DMS53 treated with DMSO at 0.1 percent for 48 hours (cell line): Measurements from ENCODE around the gene SLIT3.

Experiments used
- DNase-seq: peaks from one replicate; lab custom pipeline; 2025; ENCODE audit not compliant: unreplicated experiment; lab: John Stamatoyannopoulos, UW

The SLIT3 gene

DNA sequence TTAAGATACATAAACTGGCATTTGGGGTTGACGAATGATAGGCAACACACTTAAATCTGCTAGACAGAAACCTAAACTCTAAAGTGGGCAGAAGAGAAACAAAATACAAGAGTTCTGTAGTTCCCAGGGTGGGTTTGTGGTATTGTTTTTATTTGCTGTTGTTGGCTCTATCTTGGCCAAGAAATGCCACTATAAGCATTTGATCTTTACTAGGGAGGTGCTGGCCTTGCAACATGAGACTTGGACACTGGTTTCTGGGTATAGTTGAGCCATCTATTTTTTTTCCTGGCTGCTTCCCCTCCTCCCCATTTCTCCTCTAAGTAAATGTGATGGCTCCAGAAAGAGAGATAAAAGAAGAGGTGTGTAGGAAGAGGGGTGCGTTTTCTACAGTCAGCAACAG lies 251.2 kb downstream of the SLIT3 start:
- DNase-seq, result no peak

DNA sequence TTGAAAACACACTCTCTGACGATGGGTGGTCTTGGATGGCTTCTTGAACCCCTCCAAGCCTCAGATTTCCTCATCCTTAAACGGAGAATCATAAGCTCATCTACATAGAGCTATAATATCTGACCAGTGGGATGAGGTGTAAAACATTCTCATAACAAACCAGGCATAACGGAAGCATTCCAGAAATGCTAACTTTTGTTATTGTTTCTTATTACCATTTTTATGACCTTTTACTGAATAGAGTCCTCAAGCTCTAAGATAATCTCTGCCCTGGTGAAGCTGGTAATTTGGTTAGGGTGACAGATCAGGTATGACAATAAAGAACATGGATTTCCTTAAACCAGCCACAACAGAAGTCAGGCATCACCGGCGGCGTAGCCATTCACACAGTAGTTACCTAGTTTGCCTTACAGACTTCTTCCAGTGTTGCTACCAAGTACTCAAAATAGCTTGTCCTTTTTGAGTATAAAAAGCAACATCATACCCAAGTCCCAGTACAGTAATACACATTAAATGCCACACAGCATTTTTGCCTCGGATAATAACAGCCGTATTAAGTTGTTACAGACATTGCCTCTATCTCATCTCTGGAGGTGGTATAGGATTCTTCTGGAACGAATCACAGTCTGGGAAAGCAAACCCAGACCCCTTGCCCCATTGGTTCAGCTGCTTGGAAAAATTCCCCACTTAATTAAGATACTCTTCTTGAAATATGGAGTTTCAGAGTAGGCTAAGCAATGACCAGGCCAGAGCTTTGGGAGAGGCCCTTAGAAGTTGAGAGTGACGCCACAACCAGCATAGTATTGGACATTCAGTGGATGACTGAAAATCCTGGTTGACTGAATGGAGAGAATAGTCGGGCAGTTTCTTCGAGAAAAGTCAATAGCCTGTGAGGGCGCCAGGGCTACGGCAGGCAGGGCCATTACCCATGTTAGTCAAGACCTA lies 252.5 kb downstream of the SLIT3 start:
- DNase-seq, result no peak

DNA sequence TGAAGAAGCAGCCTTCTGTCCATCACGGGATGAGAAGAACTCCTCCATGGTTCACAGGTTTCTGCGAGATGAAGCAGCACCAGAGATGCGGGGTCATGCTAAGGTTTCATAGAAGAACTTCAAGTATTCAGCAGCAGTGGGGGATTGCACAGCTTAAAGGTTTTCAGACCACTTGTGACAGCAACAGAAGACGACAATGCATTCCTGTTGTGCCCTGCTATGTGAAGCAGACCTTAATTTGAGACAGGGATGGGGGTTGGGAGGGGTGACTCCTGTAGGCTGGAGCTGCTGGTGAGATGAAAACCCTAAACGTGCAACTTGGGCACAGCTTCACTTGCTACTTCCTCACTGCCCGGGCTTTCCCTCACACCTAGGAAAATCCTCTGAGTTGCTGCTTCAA lies 256.0 kb downstream of the SLIT3 start:
- DNase-seq, result no peak

DNA sequence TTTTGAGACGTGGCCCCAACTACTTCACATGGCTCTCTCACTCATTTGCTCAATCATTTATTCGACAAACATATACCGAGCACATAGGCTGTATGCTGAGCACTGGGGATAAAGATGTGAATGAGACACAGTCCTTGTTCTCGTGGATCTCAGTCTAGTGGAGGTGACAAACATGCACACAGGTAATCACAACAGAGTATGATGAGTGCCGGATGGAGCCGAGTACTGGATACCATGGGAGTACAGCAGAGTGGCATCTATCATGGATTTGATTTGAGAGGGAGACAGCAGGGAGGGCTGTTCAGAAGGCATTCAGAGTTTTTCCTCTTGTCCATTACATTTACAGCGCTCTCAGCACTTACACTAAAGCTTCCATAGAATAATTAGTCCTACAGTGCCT lies 259.8 kb downstream of the SLIT3 start:
- no peak for DNase-seq

DNA sequence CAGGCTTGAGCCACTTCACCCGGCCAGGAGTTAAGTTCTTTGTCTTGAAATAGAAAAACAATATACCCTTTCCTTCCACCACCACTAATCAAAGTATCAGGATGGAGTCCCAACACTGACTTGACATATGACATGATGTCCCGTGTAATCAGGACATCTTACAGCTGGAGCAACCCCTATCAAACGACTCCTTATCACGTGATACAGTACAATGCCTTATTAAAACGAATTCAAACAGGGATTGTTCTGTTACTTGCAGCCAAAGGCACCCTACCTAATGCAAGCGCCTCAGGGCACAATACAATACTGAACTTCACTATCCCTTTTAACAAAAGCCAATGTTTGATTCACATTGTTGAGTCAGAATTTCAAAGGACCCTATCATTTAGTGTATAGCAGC lies 261.3 kb downstream of the SLIT3 start:
- no peak for DNase-seq

DNA sequence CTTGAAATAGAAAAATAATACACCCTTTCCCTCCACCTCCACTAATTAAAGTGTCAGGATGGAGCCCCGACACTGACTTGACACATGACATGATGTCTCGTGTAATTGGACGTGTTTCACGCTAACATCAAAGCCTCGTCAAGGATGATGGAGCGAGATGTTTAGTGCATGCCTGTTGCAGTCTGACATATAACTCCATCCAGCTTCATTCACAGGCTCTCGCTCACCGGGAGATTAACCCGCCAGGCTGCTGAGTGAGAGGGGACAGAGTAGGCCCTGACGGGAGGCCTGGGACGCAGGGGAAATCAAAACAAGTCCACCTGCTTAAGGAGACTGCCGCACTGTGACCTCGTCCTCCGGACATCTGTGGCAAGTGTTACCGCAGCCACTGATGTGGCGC lies 263.5 kb downstream of the SLIT3 start:
- no peak for DNase-seq

DNA sequence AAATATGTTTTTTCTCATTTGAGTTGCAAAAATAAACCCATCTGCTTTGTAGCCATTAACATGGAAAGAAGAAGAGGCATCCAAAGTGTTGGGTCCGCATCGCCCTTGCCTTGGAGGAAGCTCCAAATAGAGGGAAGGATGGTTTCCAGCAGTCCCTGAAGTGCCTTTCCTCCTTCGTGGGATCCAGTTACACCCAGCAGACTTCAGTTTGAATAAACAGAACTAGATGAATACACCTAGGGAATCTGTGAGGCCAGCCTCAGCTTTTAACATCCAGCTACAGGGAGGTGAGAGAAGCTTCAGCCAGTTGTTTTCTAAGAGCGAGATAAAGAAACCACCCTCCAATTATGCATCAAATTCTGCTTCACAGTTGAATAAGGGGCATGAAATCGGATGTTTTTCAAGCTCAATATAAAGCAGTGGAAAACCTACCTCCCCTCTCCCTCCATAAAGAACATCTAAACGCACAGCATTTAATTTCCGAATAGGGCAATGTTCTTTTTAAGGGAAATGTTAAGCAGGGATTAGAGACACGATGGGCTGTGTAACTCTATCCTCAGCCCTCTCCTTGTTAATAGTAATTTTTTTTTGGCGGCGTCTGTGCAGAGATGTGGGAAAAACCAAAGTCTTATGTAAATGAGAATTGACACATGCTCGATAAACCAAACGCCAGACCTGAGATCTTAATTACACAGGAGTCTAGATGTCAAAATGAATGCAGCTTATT lies 264.7 kb downstream of the SLIT3 start:
- DNase-seq, result no peak

DNA sequence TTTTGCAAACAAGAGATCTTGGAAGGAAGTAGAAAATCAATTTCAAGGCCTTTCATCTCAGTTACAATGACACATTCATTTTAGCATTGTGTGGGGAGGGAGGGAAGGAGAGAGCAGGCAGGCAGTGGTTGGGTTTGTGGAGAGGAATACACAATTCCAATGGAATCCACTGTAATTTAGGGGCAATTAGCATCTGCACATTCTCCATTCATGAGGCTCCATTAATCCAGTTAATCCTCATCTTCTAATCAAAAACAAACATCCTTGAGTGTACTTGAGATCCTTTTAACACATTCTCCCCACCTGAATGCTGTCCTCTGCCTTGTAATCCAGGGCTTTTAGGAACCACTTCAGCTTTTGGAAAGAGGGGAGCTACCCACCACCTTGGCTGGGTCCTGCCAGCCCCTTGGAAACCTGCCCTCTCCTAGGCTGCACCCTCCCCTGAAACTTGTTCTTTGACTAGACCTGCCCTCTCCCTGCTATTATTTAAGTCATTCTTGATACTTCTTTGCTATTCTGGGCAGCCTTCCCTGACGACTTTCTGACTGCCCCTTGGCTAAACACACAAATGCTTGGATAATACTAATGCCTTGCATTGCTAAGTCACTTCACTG lies 271.2 kb downstream of the SLIT3 start:
- no peak for DNase-seq

DNA sequence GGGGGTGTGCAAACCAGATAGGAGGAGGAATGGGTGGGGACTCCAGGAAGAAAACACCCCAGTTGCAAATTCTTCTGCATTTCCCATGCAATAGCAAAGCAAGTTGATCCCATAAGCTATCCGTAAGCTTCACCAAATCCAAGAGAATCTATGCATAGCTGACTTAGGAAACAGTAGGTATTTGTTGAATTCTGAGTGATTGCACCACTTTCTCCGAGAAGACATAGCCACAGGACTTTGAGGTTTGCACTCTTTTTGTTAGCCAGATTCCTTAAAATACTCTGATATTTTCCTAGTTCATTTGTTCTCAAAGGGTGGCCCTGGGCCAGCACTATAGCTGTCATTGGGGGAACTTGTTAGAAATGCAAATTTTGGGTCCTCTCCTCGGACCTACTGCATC lies 271.9 kb downstream of the SLIT3 start:
- no peak for DNase-seq

DNA sequence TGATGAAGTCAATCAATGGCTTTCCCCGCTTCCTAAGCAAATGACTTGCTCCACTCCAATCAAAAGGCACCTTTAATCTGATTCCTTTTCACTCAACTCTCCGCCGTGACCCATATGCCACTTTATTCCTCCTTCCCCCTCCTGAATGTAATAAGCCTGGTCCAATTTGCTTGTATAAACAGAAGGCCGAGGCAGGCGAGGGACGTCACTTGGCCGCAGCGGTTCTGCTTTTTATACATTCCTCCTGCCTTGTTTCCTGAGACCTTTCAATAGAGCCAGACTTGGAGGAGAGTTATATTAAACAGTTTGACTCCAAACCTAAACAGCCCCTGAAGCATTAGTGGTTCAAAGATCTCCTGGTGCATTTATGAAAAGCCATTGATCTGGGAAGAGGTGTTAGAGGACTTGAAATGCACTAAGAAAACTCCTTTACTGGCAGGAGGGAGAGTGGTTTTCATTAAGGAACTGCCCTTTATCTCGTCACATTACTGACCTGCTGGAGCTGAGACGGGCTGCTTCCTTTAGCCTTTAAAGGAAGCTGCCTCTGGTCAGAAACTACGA lies 273.4 kb downstream of the SLIT3 start:
- no peak for DNase-seq

DNA sequence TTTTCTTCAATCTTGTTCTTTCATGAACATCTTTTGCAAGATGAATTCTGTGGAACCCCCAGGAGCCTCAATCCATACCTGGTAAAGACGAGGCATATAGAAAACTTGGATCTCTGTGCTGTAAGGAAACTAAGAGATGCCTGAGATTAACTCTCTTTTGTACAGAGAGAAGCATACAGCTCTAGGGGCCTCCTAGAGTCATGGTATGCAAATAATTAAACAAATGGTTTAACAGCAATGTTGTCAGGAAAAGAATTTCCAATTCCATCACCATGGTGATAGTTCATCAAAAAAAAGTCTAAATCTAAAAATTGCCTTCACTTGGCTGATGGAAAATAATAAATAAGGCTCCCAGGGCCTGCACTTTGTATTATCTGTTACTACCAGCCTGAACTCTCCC lies 275.4 kb downstream of the SLIT3 start:
- no peak for DNase-seq

DNA sequence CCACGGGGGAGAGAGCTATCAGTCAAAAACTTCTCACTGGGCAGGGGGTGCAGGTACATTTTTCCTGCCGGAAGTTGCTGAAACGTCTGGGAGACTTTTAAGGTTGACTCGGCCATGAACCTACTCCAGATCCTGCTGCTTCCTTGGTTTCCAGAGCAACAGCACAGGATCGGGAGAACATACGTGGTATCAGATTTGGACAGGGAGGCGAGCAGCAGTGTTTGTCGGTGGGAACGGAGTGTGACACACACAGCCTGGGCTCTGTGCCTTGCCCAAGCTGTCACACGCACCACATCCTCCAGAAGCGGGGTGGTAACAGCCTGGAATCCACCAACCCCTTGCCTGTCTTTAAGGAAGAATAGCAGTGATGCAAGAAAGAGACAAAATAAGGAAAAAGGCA lies 276.5 kb downstream of the SLIT3 start:
- DNase-seq, result no peak

DNA sequence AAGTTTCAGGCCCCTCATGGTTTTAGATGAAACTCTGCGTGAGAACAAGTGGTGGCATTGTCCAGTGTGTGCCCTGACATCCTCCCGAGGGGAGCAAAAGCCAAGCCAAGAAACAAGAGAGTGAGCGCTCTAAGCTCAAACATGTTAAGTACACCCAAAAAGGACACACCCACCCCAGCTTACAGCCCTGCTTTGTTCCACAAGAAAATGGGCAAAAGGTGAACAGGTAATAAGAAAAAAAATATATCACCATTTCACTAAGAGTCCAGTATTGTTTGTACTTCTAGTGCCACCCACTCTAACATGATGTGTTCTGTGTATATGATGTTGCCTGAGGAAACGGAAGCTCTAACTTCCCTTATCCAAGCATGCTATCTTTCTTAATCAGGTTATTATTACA lies 278.2 kb downstream of the SLIT3 start:
- no peak for DNase-seq

DNA sequence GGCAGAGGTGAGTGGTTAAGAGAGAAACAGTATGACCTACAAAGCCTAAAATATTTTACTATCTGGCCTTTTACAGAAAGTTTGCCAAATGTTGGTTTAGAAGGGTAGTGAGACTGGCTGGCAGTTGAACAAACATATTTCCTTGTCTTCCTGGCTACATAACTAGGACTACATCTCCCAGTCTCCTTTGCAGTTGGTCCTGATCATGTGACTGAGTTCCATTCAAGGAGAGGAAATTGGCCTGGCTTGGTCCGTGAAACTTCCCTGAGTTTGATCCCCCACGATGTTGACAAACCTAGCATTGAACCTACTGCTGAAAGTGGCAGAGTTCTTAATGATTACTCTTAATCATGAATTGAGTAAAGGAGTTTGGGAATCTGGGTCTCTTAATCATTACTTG lies 280.8 kb downstream of the SLIT3 start:
- no peak for DNase-seq

DNA sequence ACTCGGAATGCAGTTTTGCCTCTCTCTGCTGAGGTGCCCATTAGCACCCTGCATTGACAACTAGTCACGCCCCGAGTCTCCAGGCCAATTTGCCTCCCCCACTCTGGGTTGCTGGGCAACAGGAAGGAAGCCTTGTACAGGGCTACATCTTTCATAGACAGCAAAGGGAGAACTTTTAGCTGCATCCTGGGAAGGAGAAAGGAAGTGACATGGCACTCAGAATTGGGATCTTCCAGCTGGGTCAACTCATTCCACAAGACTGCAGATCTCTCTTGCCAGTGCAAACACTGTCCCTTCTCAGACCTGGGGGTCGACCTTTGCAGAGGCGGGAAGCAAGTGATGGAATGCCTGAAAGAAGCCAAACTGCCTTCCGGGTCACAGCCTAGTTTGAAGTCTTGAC lies 282.0 kb downstream of the SLIT3 start:
- DNase-seq, result no peak

DNA sequence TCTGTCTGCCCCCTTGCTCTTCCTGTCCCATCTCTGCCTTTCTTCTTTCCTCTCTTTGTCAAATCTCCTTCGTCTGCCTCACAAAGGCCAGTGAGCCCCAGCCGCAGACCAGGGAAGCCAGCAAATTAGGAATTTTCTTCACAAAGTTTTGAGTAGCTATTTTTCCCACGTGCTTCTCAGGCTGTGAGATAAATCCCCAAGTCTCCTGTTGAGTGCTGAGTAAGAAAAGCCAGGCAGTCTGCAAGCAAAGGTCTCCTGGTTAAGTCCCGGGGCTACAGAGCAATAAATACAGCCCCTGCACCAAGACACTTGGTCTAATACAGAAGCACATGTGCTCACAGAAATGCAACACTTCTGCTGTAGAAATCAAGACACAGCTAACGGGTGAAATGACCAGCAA lies 284.9 kb downstream of the SLIT3 start:
- no peak for DNase-seq

DNA sequence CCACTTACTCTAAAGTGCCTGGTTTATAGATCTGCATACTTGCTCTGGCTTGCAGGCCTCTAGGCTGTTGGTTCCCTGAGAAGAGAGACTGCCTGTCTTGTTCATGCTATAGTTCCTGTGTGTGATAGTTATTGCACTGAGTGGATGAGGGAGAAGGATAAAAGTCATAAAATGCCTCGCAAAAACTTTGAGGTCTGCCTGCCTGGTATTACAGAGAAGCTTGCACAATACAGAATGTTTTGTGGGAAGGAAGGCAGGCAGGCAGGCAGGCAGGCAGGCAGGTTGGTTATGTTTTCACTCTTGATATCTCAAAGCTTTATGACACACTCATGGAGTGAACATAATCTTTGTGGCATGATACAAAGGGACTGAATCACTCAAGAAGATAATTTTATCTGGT lies 287.1 kb downstream of the SLIT3 start:
- DNase-seq, result no peak

DNA sequence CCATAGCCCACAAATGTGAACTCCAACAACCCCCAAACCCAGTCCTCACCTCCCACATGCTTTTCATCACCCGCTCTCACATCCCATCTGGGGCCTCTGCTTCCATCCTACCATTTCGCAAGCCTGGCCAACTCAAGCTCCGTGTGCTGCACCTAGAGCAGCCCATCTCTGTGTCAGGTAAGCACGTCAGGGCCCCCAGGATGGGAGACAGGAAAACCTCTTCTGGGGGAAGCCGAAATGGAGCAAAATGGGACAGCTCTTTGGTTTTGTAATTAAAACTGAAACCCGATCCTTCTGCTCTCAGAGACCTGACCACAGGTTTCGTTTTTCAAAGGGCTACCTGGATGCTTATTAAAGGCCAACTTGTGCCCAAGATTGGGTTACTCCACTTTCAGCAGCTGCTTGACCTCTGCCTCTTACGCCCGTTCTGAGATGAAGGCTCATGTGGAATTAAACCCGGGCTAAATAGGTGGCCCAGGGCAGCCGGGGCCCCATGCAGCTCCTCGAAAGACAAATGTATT lies 287.7 kb downstream of the SLIT3 start:
- DNase-seq, result no peak

DNA sequence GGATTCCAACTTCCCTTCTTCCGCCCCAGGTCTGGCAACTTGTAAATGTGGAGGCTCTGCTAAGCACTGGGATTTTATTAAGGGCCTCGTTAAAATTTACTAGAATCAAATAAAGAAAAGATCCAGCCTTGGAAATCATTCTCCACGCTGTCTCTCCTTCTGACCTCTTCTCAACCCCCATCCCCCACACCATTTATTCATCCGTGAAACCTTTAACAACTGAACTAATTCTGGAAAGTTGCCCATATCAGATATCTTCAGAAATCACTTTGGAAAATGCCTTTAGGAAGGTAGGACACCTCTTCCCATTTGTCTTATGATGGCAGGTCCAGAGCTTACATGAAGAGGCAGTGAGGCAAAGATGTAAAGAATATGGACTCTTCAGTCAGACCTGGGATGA lies 288.5 kb downstream of the SLIT3 start:
- DNase-seq, result no peak

DNA sequence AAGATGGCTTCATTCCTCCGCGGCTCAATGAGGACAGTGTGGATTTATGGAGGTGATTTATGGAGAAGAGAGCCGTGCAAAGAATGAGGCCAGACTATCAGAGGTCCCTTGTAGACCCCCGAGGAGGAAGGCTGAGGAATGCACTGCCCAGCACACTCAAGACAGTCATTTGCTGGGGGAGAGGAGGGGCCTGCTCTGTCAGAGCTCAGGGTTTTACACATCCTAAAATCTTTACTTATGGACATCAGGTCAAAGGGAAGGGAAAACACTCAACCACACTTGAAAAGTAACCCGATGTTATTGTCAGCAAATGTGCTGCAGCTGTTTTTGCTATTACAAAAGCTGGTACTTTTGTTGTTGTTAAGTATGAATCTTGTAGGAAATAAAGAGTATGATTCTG lies 289.5 kb downstream of the SLIT3 start:
- DNase-seq, result no peak

DNA sequence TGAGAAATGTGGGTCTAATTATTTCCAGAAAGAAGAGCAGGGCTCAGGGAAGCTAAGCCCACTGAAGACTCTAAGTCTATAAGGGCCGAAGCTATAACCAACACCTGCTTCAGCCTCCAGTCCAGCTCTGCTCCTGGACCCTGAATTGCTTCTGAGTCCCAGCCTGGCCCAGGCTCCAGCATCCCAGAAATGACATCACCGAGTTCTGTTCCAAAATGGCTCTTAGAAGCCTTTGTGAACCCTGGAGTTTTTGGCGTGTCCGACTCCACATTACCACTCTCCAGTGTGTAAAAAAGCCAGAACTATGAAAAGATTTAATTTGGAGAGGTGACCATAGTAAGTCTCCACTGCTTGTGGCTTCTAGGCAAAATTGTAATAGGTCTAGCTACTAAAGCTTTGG lies 289.9 kb downstream of the SLIT3 start:
- DNase-seq, result no peak
